Liver (tissue), 9 donors: ENCODE results near the gene CALML3. TPM values are rescaled to one million over a fixed set of nuclear protein-coding genes. Genes with fewer than 3 reads are reported as not detected.

Source experiments
- DNase-seq: peaks from one replicate; pipeline ENCODE4 v3.0.0-alpha.2; 2017; ENCODE audit warnings: low spot score
- H3K27ac ChIP-seq, 2 donors: one replicate each; pipeline ENCODE4 v1.7.0; 2013; ENCODE audit warnings: inconsistent platforms in 2 of 2, low read length in 2 of 2, control low read depth in 1 of 2, low read depth in 1 of 2, mild to moderate bottlenecking in 1 of 2
- H3K27me3 ChIP-seq, 4 donors: one replicate each; pipeline versions ENCODE4 v1.6.1 to v1.7.0; 2013; ENCODE audit warnings: low read length in 3 of 4, inconsistent platforms in 1 of 4, mild to moderate bottlenecking in 1 of 4, moderate library complexity in 1 of 4; ENCODE audit not compliant: control insufficient read depth in 4 of 4, insufficient read depth in 4 of 4
- H3K36me3 ChIP-seq, 4 donors: one replicate each; pipeline versions ENCODE4 v1.6.1 to v1.7.0; 2013; ENCODE audit warnings: low read length in 3 of 4, mild to moderate bottlenecking in 3 of 4, low read depth in 1 of 4, moderate library complexity in 1 of 4; ENCODE audit not compliant: control insufficient read depth in 4 of 4, insufficient read depth in 3 of 4
- H3K4me1 ChIP-seq, 4 donors: one replicate each; pipeline versions ENCODE4 v1.6.1 to v1.7.0; 2013; ENCODE audit warnings: low read length in 3 of 4, mild to moderate bottlenecking in 3 of 4, moderate library complexity in 1 of 4; ENCODE audit not compliant: control insufficient read depth in 4 of 4, insufficient read depth in 4 of 4
- H3K4me3 ChIP-seq, 3 donors: one replicate each; pipeline versions ENCODE4 v1.6.1 to v1.7.0; 2013; ENCODE audit warnings: low read length in 3 of 3, control low read depth in 1 of 3, low read depth in 1 of 3, mild to moderate bottlenecking in 1 of 3
- H3K9ac ChIP-seq, 2 donors: one replicate each; pipeline ENCODE4 v1.7.0; 2013; ENCODE audit warnings: low read length in 2 of 2, mild to moderate bottlenecking in 2 of 2, moderate library complexity in 2 of 2, control low read depth in 1 of 2, low read depth in 1 of 2
- H3K9me3 ChIP-seq, 4 donors: one replicate each; pipeline versions ENCODE4 v1.6.1 to v1.7.0; 2013; ENCODE audit warnings: low read length in 3 of 4; ENCODE audit not compliant: control insufficient read depth in 4 of 4
- ATF3 ChIP-seq: IDR thresholded peaks from 2 replicates; pipeline ENCODE4 v1.6.1; 2016; ENCODE audit warnings: antibody characterized with exemption
- CTCF ChIP-seq: fragments of 150-350 bp; IDR thresholded peaks from 2 replicates; pipeline ENCODE4 v1.5.1; 2017; ENCODE audit warnings: improper control_type of control experiment, low read depth, low read length; ENCODE audit not compliant: missing input control
- EGR1 ChIP-seq, 2 donors: IDR thresholded peaks; 2 replicates each; pipeline ENCODE4 v1.6.1; 2016 to 2018; ENCODE audit warnings: antibody characterized with exemption in 2 of 2, low read depth in 2 of 2
- FOXA1 ChIP-seq: IDR thresholded peaks from 2 replicates; pipeline ENCODE4 v1.6.1; 2016; ENCODE audit warnings: antibody characterized with exemption
- FOXA2 ChIP-seq: IDR thresholded peaks from 2 replicates; pipeline ENCODE4 v1.6.1; 2016; ENCODE audit warnings: antibody characterized with exemption
- GABPA ChIP-seq, 2 donors: IDR thresholded peaks in 1 of 2; conservative IDR thresholded peaks in 1 of 2; 2 replicates each; pipeline ENCODE4 v1.6.1; 2016; ENCODE audit warnings: antibody characterized with exemption in 2 of 2, mild to moderate bottlenecking in 1 of 2, moderate library complexity in 1 of 2
- HNF4A ChIP-seq, 2 donors: conservative IDR thresholded peaks; 2 replicates each; pipeline ENCODE4 v1.6.1; 2016; ENCODE audit warnings: antibody characterized with exemption in 2 of 2, mild to moderate bottlenecking in 2 of 2
- HNF4G ChIP-seq: IDR thresholded peaks from 2 replicates; pipeline ENCODE4 v1.6.1; 2016; ENCODE audit warnings: antibody characterized with exemption
- JUND ChIP-seq, 2 donors: IDR thresholded peaks; 2 replicates each; pipeline ENCODE4 v1.6.1; 2016; ENCODE audit warnings: antibody characterized with exemption in 2 of 2
- MAX ChIP-seq: IDR thresholded peaks from 2 replicates; pipeline ENCODE4 v1.6.1; 2016; ENCODE audit warnings: antibody characterized with exemption
- NR2F2 ChIP-seq: IDR thresholded peaks from 2 replicates; pipeline ENCODE4 v1.6.1; 2016; ENCODE audit warnings: antibody characterized with exemption
- RAD21 ChIP-seq, 2 donors: IDR thresholded peaks; 2 replicates each; pipeline ENCODE4 v1.6.1; 2016; ENCODE audit warnings: antibody characterized with exemption in 2 of 2, mild to moderate bottlenecking in 2 of 2
- REST ChIP-seq: IDR thresholded peaks from 2 replicates; pipeline ENCODE4 v1.6.1; 2016; ENCODE audit warnings: antibody characterized with exemption, mild to moderate bottlenecking
- RXRA ChIP-seq, 2 donors: IDR thresholded peaks; 2 replicates each; pipeline ENCODE4 v1.6.1; 2017 to 2018; ENCODE audit warnings: antibody characterized with exemption in 2 of 2, mild to moderate bottlenecking in 1 of 2
- SP1 ChIP-seq: IDR thresholded peaks from 2 replicates; pipeline ENCODE4 v1.6.1; 2018; ENCODE audit warnings: antibody characterized with exemption, mild to moderate bottlenecking
- TAF1 ChIP-seq: conservative IDR thresholded peaks from 2 replicates; pipeline ENCODE4 v1.6.1; 2016; ENCODE audit warnings: antibody characterized with exemption, mild to moderate bottlenecking
- YY1 ChIP-seq: IDR thresholded peaks from 2 replicates; pipeline ENCODE4 v1.6.1; 2016; ENCODE audit warnings: antibody characterized with exemption, mild to moderate bottlenecking
- ZBTB33 ChIP-seq: IDR thresholded peaks from 2 replicates; pipeline ENCODE4 v1.6.1; 2016; ENCODE audit warnings: antibody characterized with exemption
- WGBS: extraction: QIAGEN DNeasy Blood & Tissue Kit; methylation state at CpG from one replicate; pipeline ENCODE4 v1.1.7; 2013; 5-methylcytosine and 5-hydroxymethylcytosine counted together
- polyA plus RNA-seq, 2 donors: library from polyadenylated mRNA; stranded (reverse) in 1 of 2; unstranded in 1 of 2; fragments of 200-250 nt in 1 of 2; fragments of >200 nt in 1 of 2; fragmentation: Nextera tagmentation in 1 of 2; extraction: Ambion mirVana in 1 of 2; gene quantifications; one replicate each; pipeline versions ENCODE4 v1.2.1 to v1.2.3, GENCODE V29; 2013 to 2015
- total RNA-seq, 2 donors: library from RNA; depleted of rRNA; stranded (reverse); fragments of >200 nt; gene quantifications; one replicate each; pipeline ENCODE4 v1.2.3, GENCODE V29; 2014
- donor health status: healthy.
- donor health status: healthy.
- donor health status: healthy.
- donor health status: healthy.
- donor health status: healthy.

The CALML3 gene
- total and polyA plus RNA-seq, 4 donors = not detected

- H3K27me3 ChIP-seq = no peaks in the 10 kb centered on the region
- no peak overlapping the region for H3K27ac ChIP-seq
- H3K9ac ChIP-seq = no peak overlapping the region
- H3K4me3 ChIP-seq = no peak overlapping the region
- TF ChIP-seq YY1 = no peak
- TF ChIP-seq ATF3 = no peak
- TF ChIP-seq NR2F2 = no peak
- no peak for TF ChIP-seq TAF1
- no peak for TF ChIP-seq MAX
- TF ChIP-seq EGR1 (IDR thresholded peaks at IDR 0.05; ENCODE audit: low read depth in 2 of 2) = no peak
- no peak for TF ChIP-seq ZBTB33
- no peak for TF ChIP-seq SP1
- TF ChIP-seq RXRA (IDR thresholded peaks at IDR 0.05) = no peak
- TF ChIP-seq HNF4A (conservative IDR thresholded peaks at IDR 0.05) = no peak
- no peak for TF ChIP-seq HNF4G
- TF ChIP-seq FOXA2 = no peak
- TF ChIP-seq RAD21 (IDR thresholded peaks at IDR 0.05) = no peak
- no peak for TF ChIP-seq FOXA1
- TF ChIP-seq REST = no peak
- TF ChIP-seq CTCF = no peak
- no peak for TF ChIP-seq GABPA (IDR thresholded peaks at IDR 0.05 in 1 of 2, conservative IDR thresholded peaks at IDR 0.05 in 1 of 2)
- no peak for TF ChIP-seq JUND (IDR thresholded peaks at IDR 0.05)
- H3K36me3 ChIP-seq = no peaks in the 10 kb centered on the region
- H3K9me3 ChIP-seq = no peaks in the 10 kb centered on the region
- H3K4me1 ChIP-seq = no peaks in the 10 kb centered on the region
- no peak for DNase-seq
- 83% methylated on average over 2 of the region's 2 CpGs for WGBS
Measured at GRCh38 chr10:5506246-5506645, 18.5 kb upstream of the CALML3 start.
